H1 (cell line): ENCODE measurements around the gene NOX5. TPM values are rescaled to one million over a fixed set of nuclear protein-coding genes. Genes with fewer than 3 reads are reported as not detected.
A peak's percentile ranks its signal among the peaks of the same experiment; 100 is the strongest.

ENCODE experiments used
- CTCF ChIA-PET: fragments of 300-600 bp; sonication (Branson Sonifier 250); formaldehyde crosslinking; loops from one replicate; lab custom pipeline; 2021; ENCODE audit not compliant: partially characterized antibody; lab: Charles Lee
- POLR2A ChIA-PET: fragments of 300-600 bp; sonication (Branson Sonifier 250); formaldehyde crosslinking; loops from one replicate; lab custom pipeline; 2021; ENCODE audit warnings: inconsistent platforms; ENCODE audit not compliant: partially characterized antibody; lab: Charles Lee
- DNase-seq, 2 experiments: peaks; one replicate each; pipeline versions ENCODE4 v3.0.0 to v3.0.0-alpha.2; 2010 to 2022; ENCODE audit warnings: low spot score in 2 of 2, low read depth in 1 of 2, mixed read lengths in 1 of 2
- FAIRE-seq: peaks from 2 replicates; lab custom pipeline; 2011; peaks lifted over from hg19 to GRCh38; lab: Jason Lieb, UNC
- H2AFZ ChIP-seq: 2 replicates; pipeline ENCODE4 v1.8.1; 2012; ENCODE audit warnings: low read length, inconsistent platforms
- H2AK5ac ChIP-seq: 2 replicates; pipeline ENCODE4 v1.6.1; 2013; ENCODE audit warnings: low read depth, low read length
- H2BK120ac ChIP-seq: replicated peaks from 2 replicates; pipeline ENCODE3; 2013; ENCODE audit warnings: low read depth, low read length, inconsistent platforms
- H2BK12ac ChIP-seq: 2 replicates; pipeline ENCODE4 v1.6.1; 2013; ENCODE audit warnings: low read depth, low read length
- H2BK15ac ChIP-seq: 2 replicates; pipeline ENCODE4 v1.6.1; 2013; ENCODE audit warnings: low read length
- H2BK20ac ChIP-seq: 2 replicates; pipeline ENCODE4 v1.6.1; 2013; ENCODE audit warnings: low read length
- H2BK5ac ChIP-seq: 2 replicates; pipeline ENCODE4 v1.6.1; 2013; ENCODE audit warnings: low read depth, low read length
- H3K14ac ChIP-seq: 2 replicates; pipeline ENCODE4 v1.6.1; 2013; ENCODE audit warnings: inconsistent platforms; ENCODE audit not compliant: insufficient read length
- H3K18ac ChIP-seq: 2 replicates; pipeline ENCODE4 v1.6.1; 2013; ENCODE audit warnings: low read length; ENCODE audit errors: extremely low read depth
- H3K23ac ChIP-seq: 2 replicates; pipeline ENCODE4 v1.6.1; 2013; ENCODE audit warnings: inconsistent platforms; ENCODE audit not compliant: insufficient read length
- H3K23me2 ChIP-seq: 2 replicates; pipeline ENCODE4 v1.6.1; 2013; ENCODE audit warnings: low read depth, low read length
- H3K27ac ChIP-seq: 2 replicates; pipeline ENCODE4 v1.6.1; 2011; ENCODE audit warnings: low read depth, low read length, inconsistent platforms
- H3K27me3 ChIP-seq, 4 experiments: replicated peaks in 1 of 4; 1 replicate in 1 of 4; 2 replicates in 3 of 4; pipeline versions ENCODE4 v1.6.1 to v1.8.1; 2011 to 2013; ENCODE audit warnings: low read length in 3 of 4, mild to moderate bottlenecking in 3 of 4, inconsistent platforms in 2 of 4, mixed read lengths in 2 of 4, moderate library complexity in 1 of 4; ENCODE audit not compliant: control insufficient read depth in 3 of 4, insufficient read depth in 3 of 4; ENCODE audit errors: extremely low read depth in 1 of 4
- H3K36me3 ChIP-seq, 4 experiments: 2 replicates each; pipeline versions ENCODE4 v1.6.1 to v1.8.1; 2011 to 2013; ENCODE audit warnings: mild to moderate bottlenecking in 4 of 4, low read length in 3 of 4, moderate library complexity in 2 of 4, control low read depth in 1 of 4, inconsistent platforms in 1 of 4; ENCODE audit not compliant: insufficient read depth in 4 of 4, control insufficient read depth in 2 of 4
- H3K4ac ChIP-seq: replicated peaks from 2 replicates; pipeline ENCODE3; 2013; ENCODE audit warnings: low read length, low read depth, mixed read lengths, inconsistent platforms; ENCODE audit not compliant: insufficient read length
- H3K4me1 ChIP-seq, 4 experiments: replicated peaks in 1 of 4; 1 replicate in 1 of 4; 2 replicates in 3 of 4; pipeline versions ENCODE4 v1.6.1 to v1.8.1; 2011 to 2013; ENCODE audit warnings: low read length in 3 of 4, inconsistent platforms in 2 of 4, mixed read lengths in 1 of 4; ENCODE audit not compliant: insufficient read depth in 4 of 4, control insufficient read depth in 3 of 4
- H3K4me2 ChIP-seq, 2 experiments: 2 replicates each; pipeline versions ENCODE4 v1.6.1 to v1.8.1; 2011 to 2013; ENCODE audit warnings: low read depth in 2 of 2, low read length in 2 of 2, control low read depth in 1 of 2, inconsistent platforms in 1 of 2, mild to moderate bottlenecking in 1 of 2; ENCODE audit not compliant: insufficient read depth in 1 of 2
- H3K4me3 ChIP-seq, 4 experiments: fragments of 200-600, 300-600 bp in 1 of 4; sonication (generic), shearing (Covaris generic), sonication (Bioruptor Twin) in 1 of 4; 2 replicates each; pipeline versions ENCODE4 v1.5.1 to v1.8.1; 2011 to 2016; ENCODE audit warnings: low read length in 4 of 4, low read depth in 3 of 4, control low read depth in 2 of 4, inconsistent platforms in 2 of 4, mild to moderate bottlenecking in 2 of 4, mixed read lengths in 1 of 4, moderate library complexity in 1 of 4; ENCODE audit not compliant: insufficient read depth in 2 of 4; ENCODE audit errors: extremely low read depth in 1 of 4
- H3K56ac ChIP-seq: replicated peaks from 2 replicates; pipeline ENCODE3; 2013; ENCODE audit warnings: low read depth, mild to moderate bottlenecking, mixed read lengths, low read length, inconsistent platforms; ENCODE audit not compliant: insufficient read length
- H3K79me1 ChIP-seq: 2 replicates; pipeline ENCODE4 v1.6.1; 2013; ENCODE audit warnings: low read depth, low read length, control low read depth
- H3K79me2 ChIP-seq, 2 experiments: 2 replicates each; pipeline versions ENCODE4 v1.6.1 to v1.8.1; 2012 to 2013; ENCODE audit warnings: low read length in 2 of 2, mild to moderate bottlenecking in 2 of 2, inconsistent platforms in 1 of 2; ENCODE audit not compliant: insufficient read depth in 2 of 2, control insufficient read depth in 1 of 2
- H3K9ac ChIP-seq, 4 experiments: replicated peaks in 1 of 4; 1 replicate in 1 of 4; 2 replicates in 3 of 4; pipeline versions ENCODE4 v1.6.1 to v1.8.1; 2011 to 2013; ENCODE audit warnings: low read depth in 3 of 4, low read length in 3 of 4, control low read depth in 2 of 4, mild to moderate bottlenecking in 2 of 4, moderate library complexity in 2 of 4, inconsistent platforms in 1 of 4; ENCODE audit errors: extremely low read depth in 1 of 4
- H3K9me3 ChIP-seq, 2 experiments: 2 replicates each; pipeline versions ENCODE4 v1.6.1 to v1.8.1; 2012 to 2013; ENCODE audit warnings: mild to moderate bottlenecking in 2 of 2, moderate library complexity in 2 of 2, control low read depth in 1 of 2, inconsistent platforms in 1 of 2, low read depth in 1 of 2, low read length in 1 of 2, mixed read lengths in 1 of 2; ENCODE audit not compliant: insufficient read depth in 2 of 2
- H4K20me1 ChIP-seq, 2 experiments: replicated peaks in 1 of 2; 2 replicates each; pipeline versions ENCODE3 to v1.8.1; 2011 to 2013; ENCODE audit warnings: inconsistent platforms in 2 of 2, low read length in 2 of 2, mild to moderate bottlenecking in 1 of 2; ENCODE audit not compliant: insufficient read depth in 2 of 2, control insufficient read depth in 1 of 2
- H4K5ac ChIP-seq: 2 replicates; pipeline ENCODE4 v1.6.1; 2013; ENCODE audit warnings: low read length, low read depth, mixed read lengths, inconsistent platforms; ENCODE audit not compliant: insufficient read length
- H4K8ac ChIP-seq: 2 replicates; pipeline ENCODE4 v1.8.0; 2013; ENCODE audit warnings: mild to moderate bottlenecking, moderate library complexity, low read length, inconsistent platforms; ENCODE audit not compliant: insufficient read depth; ENCODE audit errors: extremely low read depth
- H4K91ac ChIP-seq: replicated peaks from 2 replicates; pipeline ENCODE3; 2013; ENCODE audit warnings: low read length, mixed read lengths, inconsistent platforms; ENCODE audit not compliant: insufficient read length
- BRCA1 ChIP-seq: IDR thresholded peaks from 2 replicates; pipeline ENCODE4 v1.6.1; 2012; ENCODE audit warnings: low read depth, low read length, improper control_type of control experiment
- CTCF ChIP-seq, 3 experiments: IDR thresholded peaks; 1 replicate in 2 of 3; 2 replicates in 1 of 3; pipeline versions ENCODE4 v1.5.1 to v1.6.1; 2011; ENCODE audit warnings: low read length in 3 of 3, mild to moderate bottlenecking in 3 of 3, inconsistent platforms in 2 of 3, low read depth in 1 of 3, moderate library complexity in 1 of 3; ENCODE audit not compliant: insufficient read depth in 1 of 3; ENCODE audit errors: control extremely low read depth in 1 of 3
- EGR1 ChIP-seq: IDR thresholded peaks from 2 replicates; pipeline ENCODE4 v1.6.1; 2011; ENCODE audit warnings: low read depth, low read length, borderline replicate concordance
- EP300 ChIP-seq, 2 experiments: IDR thresholded peaks; 1 replicate in 1 of 2; 2 replicates in 1 of 2; pipeline ENCODE4 v1.6.1; 2011 to 2012; ENCODE audit warnings: low read depth in 2 of 2, low read length in 2 of 2, mild to moderate bottlenecking in 2 of 2, borderline replicate concordance in 1 of 2, inconsistent platforms in 1 of 2, moderate library complexity in 1 of 2
- HDAC2 ChIP-seq, 2 experiments: fragments of 300-600 bp in 1 of 2; sonication (generic) in 1 of 2; IDR thresholded peaks; 2 replicates each; pipeline ENCODE4 v1.6.1; 2011 to 2012; ENCODE audit warnings: low read depth in 2 of 2, low read length in 2 of 2, mild to moderate bottlenecking in 2 of 2, moderate library complexity in 2 of 2, borderline replicate concordance in 1 of 2, inconsistent platforms in 1 of 2
- HDAC6 ChIP-seq: IDR thresholded peaks from one replicate; pipeline ENCODE4 v1.7.1; 2012; ENCODE audit warnings: low read depth, mild to moderate bottlenecking, inconsistent platforms, low read length, moderate library complexity
- KDM1A ChIP-seq: fragments of 200-600, 300-600 bp; sonication (generic); IDR thresholded peaks from 2 replicates; pipeline ENCODE4 v1.7.1; 2016; ENCODE audit warnings: mild to moderate bottlenecking, low read length, borderline replicate concordance
- NRF1 ChIP-seq: IDR thresholded peaks from 2 replicates; pipeline ENCODE4 v1.6.1; 2011; ENCODE audit warnings: mild to moderate bottlenecking, low read depth, low read length, improper control_type of control experiment
- POLR2A ChIP-seq, 2 experiments: IDR thresholded peaks; 1 replicate in 1 of 2; 2 replicates in 1 of 2; pipeline ENCODE4 v1.6.1; 2011; ENCODE audit warnings: low read depth in 2 of 2, low read length in 2 of 2, mild to moderate bottlenecking in 2 of 2; ENCODE audit errors: control extremely low read depth in 1 of 2
- SP2 ChIP-seq: IDR thresholded peaks from 2 replicates; pipeline ENCODE4 v1.6.1; 2012; ENCODE audit warnings: mild to moderate bottlenecking, low read length, inconsistent platforms
- SP4 ChIP-seq: IDR thresholded peaks from 2 replicates; pipeline ENCODE4 v1.6.1; 2012; ENCODE audit warnings: low read length, inconsistent platforms
- TBP ChIP-seq: IDR thresholded peaks from 2 replicates; pipeline ENCODE4 v1.6.1; 2011; ENCODE audit warnings: low read depth, low read length, improper control_type of control experiment
- WGBS, 2 experiments: shearing (Covaris generic) in 1 of 2; methylation state at CpG; one replicate each; pipeline versions ENCODE4 v1.1.6 to v1.1.7; 2013 to 2015; ENCODE audit warnings: low lambda C conversion rate in 2 of 2, mixed read lengths in 2 of 2, inconsistent platforms in 1 of 2, low coverage in 1 of 2, missing lambda C conversion rate in 1 of 2; ENCODE audit not compliant: insufficient replicate concordance in 2 of 2, insufficient coverage in 1 of 2, insufficient read length in 1 of 2; ENCODE audit errors: extremely low coverage in 1 of 2, missing lambda C conversion rate in 1 of 2; 5-methylcytosine and 5-hydroxymethylcytosine counted together
- polyA plus RNA-seq, 7 experiments: library from polyadenylated mRNA; depleted of rRNA in 3 of 7; stranded (reverse) in 5 of 7; unstranded in 2 of 7; fragments of >200 nt in 5 of 7; fragments of 200-250 nt in 2 of 7; gene quantifications; 1 replicate in 5 of 7; 2 replicates in 1 of 7; 4 replicates in 1 of 7; pipeline versions ENCODE4 v1.2.1 to v1.2.3, GENCODE V29; 2011 to 2013; ENCODE audit warnings: missing spikeins in 2 of 7, mixed read lengths in 2 of 7
- total RNA-seq: library from RNA; stranded (reverse); fragmentation: NEBNext Ultra II Directional; extraction: Animal tissue kit (Norgen Biotek cat#: 25700); gene quantifications from 2 replicates; pipeline ENCODE4 v1.2.1, GENCODE V29; 2021

NOX5 gene
- total and polyA plus RNA-seq, 2 of the 8 experiments (the other 6 are each of a cell fraction or from before 2014, with no cell fraction given): under 0.01 TPM; not detected in 1

- DNase-seq (no peak), FAIRE-seq (no peak)
- Histone ChIP-seq H3K79me2 (no peaks in the 10 kb centered on the region), H2BK120ac (no peak overlapping the region), H3K27ac (no peak overlapping the region), H3K56ac (no peak overlapping the region), H3K14ac (no peak overlapping the region), H3K79me1 (no peaks in the 10 kb centered on the region), H2AK5ac (no peak overlapping the region), H3K23ac (no peak overlapping the region), H2BK5ac (no peak overlapping the region), H2BK20ac (no peak overlapping the region), H2BK12ac (no peak overlapping the region), H3K4ac (no peak overlapping the region), H3K9ac (no peak overlapping the region), H3K23me2 (no peaks in the 10 kb centered on the region), H3K18ac (no peak overlapping the region), H2BK15ac (no peak overlapping the region), H4K8ac (no peak overlapping the region), H3K9me3 (no peaks in the 10 kb centered on the region), H2AFZ (peak overlapping the region; percentile 66; the same call in 1 of the 2 replicates), H4K20me1 (no peaks in the 10 kb centered on the region), H3K4me1 (peaks cover 0 to 2% (median 0%) of the 10 kb centered on the region in 4 experiments; a peak in 1 of 7 replicates), H3K27me3 (peaks cover 0 to 8% (median 1%) of the 10 kb centered on the region in 4 experiments; a peak in 4 of 7 replicates), H3K36me3 (no peaks in the 10 kb centered on the region), H4K5ac (no peak overlapping the region), H3K4me3 (no peak overlapping the region), H3K4me2 (no peak overlapping the region), H4K91ac (no peak overlapping the region)
- ChIA-PET POLR2A (interaction anchor here (0.7 kb wide), 1 partner anchor 9 kb away, joined by 3 read pairs; no protein-coding TSS in a partner anchor), CTCF (interaction anchor here (0.6 to 3.7 kb wide), 32 partner anchors 9 to 483 kb away, joined by 3 to 19 read pairs (median 3); partner anchors contain the start of gene NOX5)
- WGBS, 2 experiments: 96% methylated on average over 1 of the region's 1 CpG; no CpG with 5 or more reads in 1 of the 2 experiments
- no peak for TF ChIP-seq NRF1
- TF ChIP-seq HDAC2 (IDR thresholded peaks at IDR 0.05; ENCODE audit: borderline replicate concordance in 1 of 2, low read depth in 2 of 2, low read length in 2 of 2): no peak
- no peak for TF ChIP-seq EP300 (IDR thresholded peaks at IDR 0.05; ENCODE audit: borderline replicate concordance in 1 of 2, low read depth in 2 of 2, low read length in 2 of 2)
- TF ChIP-seq BRCA1: no peak
- TF ChIP-seq TBP: no peak
- no peak for TF ChIP-seq KDM1A
- TF ChIP-seq POLR2A (IDR thresholded peaks at IDR 0.05; ENCODE audit: control extremely low read depth in 1 of 2, low read depth in 2 of 2, low read length in 2 of 2): no peak
- TF ChIP-seq SP2: no peak
- no peak for TF ChIP-seq HDAC6
- TF ChIP-seq SP4: no peak
- TF ChIP-seq EGR1: no peak
- no peak for TF ChIP-seq CTCF (IDR thresholded peaks at IDR 0.05; ENCODE audit: control extremely low read depth in 1 of 3, insufficient read depth in 1 of 3, low read depth in 1 of 3, low read length in 3 of 3)
These were observed 21.4 kb downstream of the NOX5 start for GRCh38 chr15:69035918-69036258.
